GM20000 (cell line): Measurements from ENCODE around the gene DHX8.
"Not testable (repeated sequence)": the region's sequence is repeated elsewhere in the genome, so short reads cannot be mapped to it uniquely, and the experiment has no call there.

Experiments
- DNase-seq: peaks from one replicate; pipeline ENCODE4 v3.0.0; 2012; ENCODE audit warnings: low spot score
- CTCF ChIP-seq: IDR thresholded peaks from 2 replicates; pipeline ENCODE4 v1.5.1; 2012; ENCODE audit warnings: mild to moderate bottlenecking, control low read depth; ENCODE audit errors: extremely low read depth, missing control alignments

Gene DHX8

GRCh38 chr17:43444223-43445008 is 39.4 kb upstream of the DHX8 start:
- DNase-seq, result no peak
- no peak for TF ChIP-seq CTCF

DNA sequence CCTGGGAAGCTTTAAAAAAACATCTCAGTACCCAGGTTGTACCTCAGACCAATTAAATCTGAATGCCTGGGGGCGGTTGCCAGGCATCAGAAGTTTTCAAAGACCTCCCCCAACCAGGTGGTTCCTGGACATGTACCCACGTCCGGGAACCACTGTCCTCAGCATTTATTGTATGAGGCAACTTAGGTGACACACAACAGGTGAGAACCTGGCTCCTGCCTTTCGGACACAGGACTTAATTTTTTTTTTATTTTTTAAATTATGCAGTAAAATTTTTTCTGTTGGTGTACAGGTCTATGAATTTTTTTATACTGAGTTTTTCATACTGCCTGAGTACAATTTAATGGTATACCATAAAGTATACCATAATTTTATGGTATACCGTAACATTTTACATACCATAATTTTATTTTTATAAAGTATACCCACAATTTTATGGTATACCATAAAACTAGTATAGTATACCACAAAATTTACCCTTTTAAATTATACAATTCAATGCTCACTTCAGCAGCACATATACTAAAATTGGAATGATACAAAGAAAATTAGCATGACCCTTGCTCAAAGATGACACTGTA is 38.7 kb upstream of the DHX8 start:
- no peak for DNase-seq
- TF ChIP-seq CTCF, result no peak

DNA sequence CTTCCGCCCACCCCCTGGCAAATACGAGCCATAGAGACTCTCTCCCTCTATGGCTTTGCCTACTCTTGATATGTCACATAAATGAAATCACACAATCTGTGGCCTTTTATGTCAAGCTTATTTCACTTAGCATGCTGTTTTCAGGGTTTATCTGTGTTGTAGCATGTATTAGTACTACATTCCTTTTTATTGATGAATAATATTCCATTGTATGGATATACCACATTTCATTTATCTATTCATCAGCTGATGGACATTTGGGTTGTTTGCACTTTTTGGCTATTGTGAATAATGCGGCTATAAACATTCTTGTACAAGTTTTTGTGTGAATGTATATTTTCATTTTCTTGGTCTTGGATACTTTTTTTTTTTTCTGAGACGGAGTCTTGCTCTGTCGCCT is 37.0 kb upstream of the DHX8 start:
- no peak for TF ChIP-seq CTCF
- no peak for DNase-seq

DNA sequence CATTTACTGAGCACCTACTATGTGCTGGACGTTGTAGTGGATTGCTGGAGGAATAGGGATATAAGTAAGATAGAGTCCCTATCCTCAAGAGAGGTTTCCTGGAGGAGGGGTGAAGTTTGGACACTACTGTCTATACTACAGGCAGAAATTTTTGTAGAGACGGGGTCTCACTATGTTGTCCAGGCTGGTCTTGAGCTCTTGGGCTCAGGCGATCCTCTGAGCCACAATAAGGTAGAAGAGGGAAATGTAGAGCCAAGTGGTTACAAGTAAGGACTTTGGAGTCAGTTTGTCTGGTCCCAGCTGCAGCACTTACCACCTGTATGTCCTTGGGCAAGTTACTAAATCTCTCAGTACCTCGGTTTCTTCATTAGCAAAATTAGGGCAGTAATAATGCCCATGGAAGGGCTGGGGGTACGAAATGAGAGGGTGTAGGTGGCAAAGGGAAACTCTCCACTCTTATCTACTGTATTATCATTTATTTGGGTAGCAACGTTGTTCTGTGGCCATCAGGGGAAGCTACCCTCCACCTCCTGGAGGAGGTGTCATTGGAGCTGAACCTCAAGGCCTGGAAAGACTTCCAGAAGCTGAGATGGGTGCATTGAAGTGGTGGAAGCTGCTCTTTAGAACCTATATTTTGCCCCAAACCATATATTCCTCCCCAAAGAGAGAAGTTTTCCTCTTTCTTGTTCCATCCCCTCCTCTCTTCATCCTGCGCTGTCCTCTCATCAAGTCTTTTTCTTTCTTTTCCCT is 34.9 kb upstream of the DHX8 start:
- TF ChIP-seq CTCF, result no peak
- DNase-seq, result no peak

GRCh38 chr17:43449470-43450248 is 34.1 kb upstream of the DHX8 start:
- TF ChIP-seq CTCF, result no peak
- no peak for DNase-seq

DNA sequence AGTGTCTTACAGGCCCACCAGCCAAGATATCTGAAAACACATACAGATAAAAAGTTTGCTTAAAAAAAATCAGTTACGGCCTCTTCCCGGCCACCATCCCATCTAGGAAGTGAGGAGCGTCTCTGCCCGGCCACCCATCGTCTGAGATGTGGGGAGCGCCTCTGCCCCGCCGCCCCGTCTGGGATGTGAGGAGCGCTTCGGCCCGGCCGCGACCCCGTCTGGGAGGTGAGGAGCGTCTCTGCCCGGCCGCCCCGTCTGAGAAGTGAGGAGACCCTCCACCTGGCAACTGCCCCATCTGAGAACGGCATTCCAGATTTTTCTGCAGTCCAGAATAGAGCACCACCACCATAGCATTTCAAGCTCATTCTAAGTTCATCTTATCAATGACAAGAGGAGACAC is 33.0 kb upstream of the DHX8 start:
- DNase-seq, result not testable (repeated sequence)

DNA sequence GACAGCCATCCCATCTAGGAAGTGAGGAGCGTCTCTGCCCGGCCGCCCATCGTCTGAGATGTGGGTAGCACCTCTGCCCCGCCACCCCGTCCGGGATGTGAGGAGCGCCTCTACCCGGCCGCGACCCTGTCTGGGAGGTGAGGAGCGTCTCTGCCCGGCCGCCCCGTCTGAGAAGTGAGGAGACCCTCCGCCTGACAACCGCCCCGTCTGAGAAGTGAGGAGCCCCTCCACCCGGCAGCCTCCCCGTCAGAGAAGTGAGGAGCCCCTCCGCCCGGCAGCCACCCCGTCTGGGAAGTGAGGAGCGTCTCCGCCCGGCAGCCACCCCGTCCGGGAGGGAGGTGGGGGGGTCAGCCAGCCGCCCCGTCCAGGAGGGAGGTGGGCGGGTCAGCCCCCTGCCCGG is 32.0 kb upstream of the DHX8 start:
- DNase-seq, result not testable (repeated sequence)

DNA sequence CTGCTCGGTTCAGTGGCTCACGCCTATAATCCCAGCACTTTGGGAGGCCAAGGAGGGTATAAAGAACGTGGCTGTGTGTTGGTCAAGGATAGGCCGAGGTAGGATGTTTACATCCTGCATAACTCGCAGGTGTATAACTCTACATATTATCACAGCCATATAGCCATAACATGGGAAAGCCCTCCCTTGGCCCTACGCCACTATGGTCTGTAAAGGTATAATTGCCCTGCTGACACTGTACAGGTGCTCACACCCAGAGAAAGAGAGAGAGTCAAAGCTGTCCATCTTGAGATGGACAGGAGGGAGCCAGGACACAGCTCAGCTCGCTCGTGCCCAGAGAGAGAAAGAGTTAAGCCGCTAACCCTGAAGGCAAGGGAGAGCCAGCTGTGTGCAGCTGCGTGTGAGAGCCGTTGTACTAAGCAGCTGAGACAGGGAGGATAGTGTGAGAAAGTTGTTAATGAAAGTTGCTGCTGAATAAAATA is 30.4 kb upstream of the DHX8 start:
- no peak for TF ChIP-seq CTCF
- no peak for DNase-seq
